ENCODE results near the gene FOXK2. TPM values are rescaled to one million over a fixed set of nuclear protein-coding genes. Genes with fewer than 3 reads are reported as not detected.
"Not testable (repeated sequence)": the region's sequence is repeated elsewhere in the genome, so short reads cannot be mapped to it uniquely, and the experiment has no call there.

The FOXK2 gene
- total RNA-seq, 1 donor from 2014 or later = 18.0 TPM

- no peak for DNase-seq (ENCODE audit: low read depth in 2 of 2)
Measured at GRCh38 chr17:82495844-82496528, 23.5 kb upstream of the FOXK2 start.

DNA sequence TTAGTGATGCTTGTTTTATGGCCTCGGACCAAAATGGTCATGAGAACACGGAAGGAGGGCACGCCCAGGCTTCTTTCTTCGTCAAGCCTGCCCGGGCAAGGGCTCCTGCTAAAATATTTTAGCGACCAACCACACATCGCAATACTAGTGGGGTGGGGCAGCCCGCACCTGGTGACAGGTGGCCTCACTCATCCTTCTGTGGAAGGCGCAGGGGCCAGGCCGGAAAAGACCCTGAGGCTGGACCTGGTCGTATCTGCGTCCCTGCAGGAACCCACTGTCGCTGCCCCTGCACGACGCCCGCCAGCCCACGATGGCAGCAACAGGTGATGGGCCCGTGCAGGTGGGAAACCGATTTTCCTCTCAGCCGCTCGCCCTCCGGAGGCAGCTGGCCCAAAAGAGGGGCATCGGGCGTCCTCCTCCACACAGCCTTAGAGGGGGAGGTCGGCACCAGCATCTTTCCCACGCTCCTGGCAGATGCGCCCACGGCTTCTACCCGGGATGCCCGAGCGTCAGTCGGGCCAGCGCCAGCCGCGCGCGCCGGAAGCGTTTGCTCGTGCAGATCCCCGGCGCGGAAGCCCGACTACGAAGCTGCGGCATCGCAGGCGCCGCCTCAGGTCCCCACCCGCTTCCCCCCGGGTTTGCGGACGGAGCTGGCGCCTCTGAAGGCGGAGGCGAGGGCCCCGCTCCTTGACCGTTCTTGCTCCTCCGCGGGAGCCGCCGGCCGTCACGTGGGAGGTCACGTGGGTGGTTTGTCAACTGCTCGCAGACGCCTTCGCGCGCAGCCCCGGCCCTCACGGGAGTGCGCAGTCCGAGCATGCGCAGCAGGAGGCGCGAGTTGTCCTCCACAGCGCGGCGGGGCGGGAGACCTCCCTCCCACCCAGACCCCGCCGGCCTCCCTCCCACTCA, 22.8 kb upstream of the FOXK2 start:
- peak; percentile 55 to 91 for DNase-seq (ENCODE audit: low read depth in 2 of 2)

DNA sequence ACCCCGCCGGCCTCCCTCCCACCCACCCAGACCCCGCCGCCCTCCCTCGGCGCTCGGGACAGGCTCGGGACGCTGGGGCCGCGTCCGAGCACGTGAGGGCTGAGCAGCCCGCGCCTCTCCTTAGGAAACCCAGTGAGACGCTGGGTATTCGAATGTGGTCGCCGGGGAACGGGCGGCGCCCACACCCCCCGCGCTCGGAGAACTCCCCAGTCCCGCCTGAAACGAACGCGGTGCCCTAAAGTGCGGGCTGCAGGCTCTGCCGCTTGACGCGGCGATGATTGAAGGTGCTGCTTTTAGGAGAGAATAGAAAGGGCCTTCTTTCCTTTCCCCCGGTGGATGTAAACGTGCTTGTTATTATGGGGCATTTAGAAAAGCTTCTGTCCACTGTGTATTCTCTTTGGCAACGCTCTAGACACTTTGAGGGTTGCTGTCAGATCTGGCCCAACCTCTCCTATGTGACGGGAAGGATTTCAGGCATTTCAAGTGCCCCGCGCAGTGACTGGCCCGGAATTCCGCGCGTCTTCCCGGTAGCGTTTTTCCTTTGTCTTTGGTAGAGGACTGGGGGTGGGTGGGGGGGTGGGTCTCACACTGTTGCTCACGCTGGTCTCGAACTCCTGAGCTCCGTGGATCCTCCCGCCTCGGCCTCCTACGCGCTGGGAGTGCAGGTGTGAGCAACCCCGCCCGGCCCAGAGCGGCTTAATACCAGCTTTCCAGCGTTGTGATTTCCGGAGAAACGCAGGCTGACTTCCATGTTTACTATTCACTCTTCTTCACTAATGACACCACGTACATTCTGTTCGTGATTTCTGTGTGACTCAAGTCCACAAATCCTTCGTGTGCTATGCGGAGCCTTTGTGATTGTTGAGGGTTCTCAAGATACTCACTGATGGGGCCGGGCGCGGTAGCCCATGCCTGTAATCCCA, 21.8 kb upstream of the FOXK2 start:
- peak in 1 of 2 donors; percentile 57 for DNase-seq (ENCODE audit: low read depth in 2 of 2)

GRCh38 chr17:82502207-82502606, 17.3 kb upstream of the FOXK2 start:
- no peak for DNase-seq (ENCODE audit: low read depth in 2 of 2)

- no peak for DNase-seq (ENCODE audit: low read depth in 2 of 2)
Measured at GRCh38 chr17:82503094-82503727, 16.3 kb upstream of the FOXK2 start.

GRCh38 chr17:82503728-82504308, 15.7 kb upstream of the FOXK2 start:
- DNase-seq (ENCODE audit: low read depth in 2 of 2) = no peak

- DNase-seq (ENCODE audit: low read depth in 2 of 2) = no peak
Measured at GRCh38 chr17:82505296-82505695, 14.2 kb upstream of the FOXK2 start.

DNA sequence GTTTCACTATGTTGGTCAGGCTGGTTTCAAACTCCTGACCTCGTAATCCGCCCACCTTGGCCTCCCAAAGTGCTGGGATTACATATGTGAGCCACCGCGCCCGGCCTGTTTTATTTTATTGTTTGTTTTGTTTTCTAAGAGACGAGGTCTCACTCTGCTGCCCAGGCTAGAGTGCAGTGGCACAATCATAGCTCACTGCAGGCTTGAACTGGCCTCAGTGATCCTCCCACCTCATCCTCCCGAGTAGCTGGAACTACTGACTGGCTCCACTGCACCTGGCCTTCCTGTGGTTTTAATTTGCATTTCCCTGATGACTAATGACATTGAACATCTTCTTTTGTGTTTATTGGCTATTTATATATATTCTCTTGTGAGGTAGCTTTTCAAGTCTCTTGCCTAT, 13.1 kb upstream of the FOXK2 start:
- not testable (repeated sequence) for DNase-seq (ENCODE audit: low read depth in 2 of 2)

GRCh38 chr17:82507631-82508175, 11.8 kb upstream of the FOXK2 start:
- DNase-seq (ENCODE audit: low read depth in 2 of 2) = no peak

GRCh38 chr17:82511642-82512041, 7.9 kb upstream of the FOXK2 start:
- DNase-seq (ENCODE audit: low read depth in 2 of 2) = not testable (repeated sequence)

- DNase-seq (ENCODE audit: low read depth in 2 of 2) = not testable (repeated sequence)
Measured at GRCh38 chr17:82513864-82514263, 5.7 kb upstream of the FOXK2 start.

DNA sequence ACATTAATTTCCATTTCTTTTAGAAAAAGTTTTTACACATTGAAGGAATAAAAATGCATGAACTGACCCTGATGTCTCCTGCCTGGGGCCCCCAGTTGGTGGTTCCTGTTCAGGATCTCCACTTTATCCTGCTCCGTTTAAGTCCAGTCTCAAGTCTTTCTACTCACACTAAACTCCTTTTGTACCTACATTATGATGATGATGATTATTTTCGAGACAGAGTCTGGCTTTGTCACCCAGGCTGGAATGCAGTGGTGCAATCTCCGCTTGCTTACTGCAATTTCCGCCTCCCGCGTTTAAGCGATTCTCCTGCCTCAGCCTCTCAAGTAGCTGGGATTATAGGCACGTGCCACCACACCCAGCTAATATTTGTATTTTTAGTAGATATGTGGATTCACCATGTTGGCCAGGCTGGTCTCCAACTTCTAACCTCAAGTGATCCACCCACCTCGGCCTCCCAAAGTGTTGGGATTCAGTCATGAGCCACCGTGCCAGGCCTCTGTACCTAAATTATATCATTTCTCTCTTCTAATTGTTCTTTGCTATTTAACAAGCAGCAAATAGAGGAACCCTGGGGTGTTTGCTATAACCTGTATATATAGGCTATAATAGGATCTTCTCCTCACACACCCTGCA, 2.2 kb upstream of the FOXK2 start:
- DNase-seq (ENCODE audit: low read depth in 2 of 2) = no peak

DNA sequence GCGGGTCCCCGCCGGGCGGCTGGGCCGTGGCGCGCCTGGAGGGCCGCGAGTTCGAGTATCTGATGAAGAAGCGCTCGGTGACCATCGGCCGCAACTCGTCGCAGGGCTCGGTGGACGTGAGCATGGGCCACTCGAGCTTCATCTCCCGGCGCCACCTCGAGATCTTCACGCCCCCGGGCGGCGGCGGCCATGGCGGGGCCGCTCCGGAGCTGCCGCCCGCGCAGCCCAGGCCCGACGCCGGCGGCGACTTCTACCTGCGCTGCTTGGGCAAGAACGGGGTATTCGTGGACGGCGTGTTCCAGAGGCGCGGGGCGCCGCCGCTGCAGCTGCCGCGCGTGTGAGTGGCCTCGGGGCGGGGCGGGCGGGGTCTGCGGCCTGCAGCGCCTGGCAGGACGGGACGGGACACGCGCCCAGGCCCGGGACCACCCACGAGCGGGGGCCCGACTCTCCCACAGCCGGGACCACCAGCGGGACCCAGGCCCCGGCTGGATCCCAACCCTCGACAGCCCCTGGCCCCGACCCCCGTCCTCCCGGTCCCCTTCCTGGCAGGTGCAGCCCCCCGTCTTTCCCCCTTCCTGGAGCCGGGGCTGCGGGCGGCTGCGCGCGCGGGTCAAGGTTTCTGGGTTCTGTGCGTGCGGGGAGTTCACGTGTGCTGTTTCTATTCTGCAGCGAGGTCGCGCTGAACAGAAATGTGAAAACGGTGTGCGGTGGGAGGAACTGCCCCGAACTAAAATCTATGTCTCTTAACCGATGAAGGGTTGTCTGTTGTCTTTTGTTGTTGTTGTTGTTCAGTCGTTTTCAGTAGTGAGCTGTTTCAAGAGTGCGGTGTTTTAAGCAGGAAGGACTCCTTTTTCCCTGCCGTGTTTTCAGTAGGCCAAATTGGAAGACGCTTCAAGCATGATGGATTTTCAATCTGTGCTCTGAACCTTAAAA, 705 bp downstream of the FOXK2 start:
- peak in 1 of 2 donors; percentile 44 for DNase-seq (ENCODE audit: low read depth in 2 of 2)

DNA sequence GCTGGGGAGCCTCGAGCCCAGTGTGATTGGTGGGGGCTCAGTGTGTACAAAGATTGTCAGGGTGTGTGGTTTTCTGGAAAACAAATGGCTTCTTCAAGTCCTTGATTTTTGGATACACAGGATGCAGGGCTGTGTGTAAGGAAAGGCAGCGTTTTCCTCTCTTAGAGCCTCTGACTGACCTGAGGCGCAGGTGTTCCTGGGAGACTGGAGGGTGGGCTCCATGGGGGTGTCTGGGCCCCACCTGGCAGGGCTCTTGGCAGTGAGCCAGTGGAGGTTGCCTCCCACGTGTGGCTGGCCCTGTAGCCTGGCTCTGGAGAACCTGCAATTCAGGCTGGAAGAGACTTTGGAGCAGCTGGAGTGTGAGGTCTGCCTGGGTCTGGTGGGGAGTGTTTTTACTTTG, 5.0 kb downstream of the FOXK2 start:
- DNase-seq (ENCODE audit: low read depth in 2 of 2) = no peak

DNA sequence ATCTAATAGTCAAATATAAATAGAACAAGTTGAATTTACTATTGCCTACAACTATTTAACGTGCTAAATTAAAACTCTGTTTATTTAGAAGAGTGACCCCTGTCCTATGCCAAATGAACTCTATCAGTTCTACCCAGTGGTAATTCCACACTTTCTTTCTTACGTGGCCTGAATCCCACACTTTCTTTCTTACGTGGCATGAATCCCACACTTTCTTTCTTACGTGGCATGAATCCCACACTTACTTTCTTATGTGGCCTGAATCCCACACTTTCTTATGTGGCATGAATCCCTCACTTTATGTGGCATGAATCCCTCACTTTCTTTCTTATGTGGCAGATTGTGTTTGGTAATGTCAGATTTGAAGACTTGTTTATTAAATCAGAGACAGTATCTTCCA, 6.2 kb downstream of the FOXK2 start:
- no peak for DNase-seq (ENCODE audit: low read depth in 2 of 2)

DNA sequence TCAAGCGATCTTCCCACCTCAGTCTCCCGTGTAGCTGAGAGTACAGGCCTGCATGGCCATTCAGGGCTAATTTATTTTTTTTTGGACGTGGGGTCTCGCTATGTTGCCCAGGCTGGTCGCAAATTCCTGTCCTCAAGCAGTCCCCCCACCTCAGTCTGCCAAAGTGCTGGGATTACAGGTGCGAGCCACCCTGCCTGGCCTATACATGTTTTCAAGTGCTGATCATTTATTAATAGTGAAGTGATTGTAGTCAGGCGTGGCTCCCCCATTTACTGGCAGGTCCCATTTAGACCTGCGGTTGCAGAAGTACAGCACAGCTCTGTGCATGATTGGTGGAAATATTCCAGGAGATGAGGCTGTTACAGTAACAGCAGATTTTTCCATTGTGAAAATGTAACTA, 8.4 kb downstream of the FOXK2 start:
- no peak for DNase-seq (ENCODE audit: low read depth in 2 of 2)

DNA sequence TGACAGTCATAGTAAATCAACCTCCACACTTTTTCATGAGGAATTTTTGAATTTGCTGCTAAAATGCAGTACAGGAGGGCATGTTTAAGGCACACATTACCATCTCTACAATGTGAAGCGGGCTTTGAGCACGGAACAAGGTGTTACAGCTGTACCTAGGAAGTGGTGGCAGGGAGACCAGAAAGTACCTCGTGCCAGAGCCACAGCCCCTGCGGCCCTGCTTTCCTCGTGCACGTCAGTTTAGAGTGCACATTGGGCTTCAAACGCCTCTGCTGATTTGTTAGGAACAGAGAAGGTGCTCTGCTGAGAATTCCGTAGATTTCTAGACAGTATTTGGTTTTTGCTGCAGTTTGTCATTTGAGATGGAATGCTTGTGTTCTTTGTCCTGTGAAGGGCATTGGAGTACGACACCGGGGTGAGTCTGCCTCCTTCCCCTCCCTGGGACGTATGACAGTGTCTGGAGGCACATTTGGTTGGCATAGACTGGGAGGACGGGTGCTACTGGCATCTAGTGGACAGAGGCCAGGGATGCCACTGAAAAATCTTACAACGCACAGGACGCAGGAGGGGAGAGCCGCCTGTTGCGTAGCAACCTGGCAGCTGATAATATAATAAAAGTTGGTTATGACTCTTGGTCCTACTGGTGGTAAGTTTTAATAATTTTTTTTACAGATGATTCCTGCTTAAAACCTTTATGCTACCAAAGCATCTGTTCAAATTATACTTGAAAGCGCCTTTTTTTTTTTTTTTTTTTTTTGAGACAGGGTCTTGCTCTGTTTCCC, 9.1 kb downstream of the FOXK2 start:
- DNase-seq (ENCODE audit: low read depth in 2 of 2) = peak; percentile 69 to 80

DNA sequence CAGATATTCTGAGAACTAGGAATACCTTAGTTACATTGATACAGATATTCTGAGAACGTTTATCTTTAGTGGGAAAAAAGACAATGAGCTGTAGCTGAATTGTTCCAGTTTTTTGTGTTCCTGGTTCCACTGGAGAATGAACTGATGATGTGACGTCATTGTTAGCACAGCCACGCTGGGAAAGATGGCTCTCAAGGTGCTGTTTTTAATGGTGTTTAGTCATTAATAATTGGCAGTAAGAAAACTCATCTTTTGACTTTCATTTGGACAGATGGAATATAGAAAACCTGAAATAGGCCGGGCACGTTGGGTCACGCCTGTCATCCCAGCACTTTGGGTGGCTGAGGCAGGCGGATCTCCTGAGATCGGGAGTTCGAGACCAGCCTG, 10.4 kb downstream of the FOXK2 start:
- no peak for DNase-seq (ENCODE audit: low read depth in 2 of 2)
